SKM-1 (cell line): Measurements from ENCODE around the gene PRKCE.
A peak's percentile ranks its signal among the peaks of the same experiment; 100 is the strongest.

Source experiments
- DNase-seq: peaks from one replicate; lab custom pipeline; 2025; ENCODE audit not compliant: unreplicated experiment; lab: John Stamatoyannopoulos, UW

The PRKCE gene

DNA sequence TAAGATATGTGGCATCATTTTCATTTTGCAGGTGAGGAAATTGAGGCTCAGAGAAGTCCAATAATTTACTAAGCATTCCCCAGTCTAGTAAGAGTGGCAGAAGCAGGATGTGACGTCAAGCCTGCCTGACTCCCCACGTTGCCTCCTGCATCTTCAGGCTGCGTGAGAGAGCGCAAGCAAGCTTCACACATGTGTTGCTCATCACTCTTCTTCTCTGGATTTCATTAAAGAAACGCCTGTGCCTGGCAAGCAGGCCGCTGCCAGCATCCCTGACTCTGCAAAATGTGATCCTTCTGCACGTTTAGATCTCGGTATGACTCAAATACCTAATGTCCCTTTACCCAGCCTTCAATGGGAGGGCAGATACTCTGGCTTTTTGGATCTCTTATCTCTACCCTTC, 96.8 kb downstream of the PRKCE start:
- no peak for DNase-seq

DNA sequence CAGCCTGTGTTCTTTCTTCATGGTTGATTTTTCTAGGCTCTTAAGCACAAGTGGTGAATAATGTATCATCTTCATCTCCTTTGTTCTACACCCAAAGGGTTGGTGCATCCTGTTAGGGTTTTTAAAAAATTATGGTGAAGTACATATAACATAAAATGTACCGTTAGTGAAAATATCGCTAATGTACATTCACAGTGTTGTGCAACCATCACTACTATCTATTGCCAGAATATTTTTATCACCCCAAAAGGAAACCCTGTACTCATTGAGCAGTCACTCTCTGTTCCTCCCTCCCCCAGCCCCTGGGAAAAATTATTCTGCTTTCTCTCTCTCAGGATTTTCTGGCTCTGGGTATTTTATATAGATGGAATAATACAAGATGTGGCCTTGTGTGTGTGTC, 98.5 kb downstream of the PRKCE start:
- no peak for DNase-seq

GRCh38 chr2:45750484-45750883, 99.0 kb downstream of the PRKCE start:
- no peak for DNase-seq

DNA sequence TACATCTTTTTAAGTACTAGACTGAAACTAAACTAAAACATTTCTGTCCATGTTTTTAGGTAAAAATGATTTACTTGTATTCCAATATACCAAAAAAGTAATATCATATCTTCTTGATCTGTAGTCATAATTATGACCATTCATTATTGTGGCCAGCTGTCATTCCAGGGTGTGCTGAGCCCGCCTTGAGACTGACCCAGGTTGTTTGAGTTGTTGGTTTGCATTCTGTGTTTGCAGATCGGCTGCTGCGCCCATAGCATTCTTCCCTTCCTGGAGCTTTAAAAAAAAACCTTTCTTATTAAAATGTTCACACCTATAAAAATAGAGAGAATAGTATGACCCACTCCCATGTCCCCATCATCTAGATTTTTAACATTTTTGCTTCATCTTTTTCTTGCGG, 101.9 kb downstream of the PRKCE start:
- no peak for DNase-seq

DNA sequence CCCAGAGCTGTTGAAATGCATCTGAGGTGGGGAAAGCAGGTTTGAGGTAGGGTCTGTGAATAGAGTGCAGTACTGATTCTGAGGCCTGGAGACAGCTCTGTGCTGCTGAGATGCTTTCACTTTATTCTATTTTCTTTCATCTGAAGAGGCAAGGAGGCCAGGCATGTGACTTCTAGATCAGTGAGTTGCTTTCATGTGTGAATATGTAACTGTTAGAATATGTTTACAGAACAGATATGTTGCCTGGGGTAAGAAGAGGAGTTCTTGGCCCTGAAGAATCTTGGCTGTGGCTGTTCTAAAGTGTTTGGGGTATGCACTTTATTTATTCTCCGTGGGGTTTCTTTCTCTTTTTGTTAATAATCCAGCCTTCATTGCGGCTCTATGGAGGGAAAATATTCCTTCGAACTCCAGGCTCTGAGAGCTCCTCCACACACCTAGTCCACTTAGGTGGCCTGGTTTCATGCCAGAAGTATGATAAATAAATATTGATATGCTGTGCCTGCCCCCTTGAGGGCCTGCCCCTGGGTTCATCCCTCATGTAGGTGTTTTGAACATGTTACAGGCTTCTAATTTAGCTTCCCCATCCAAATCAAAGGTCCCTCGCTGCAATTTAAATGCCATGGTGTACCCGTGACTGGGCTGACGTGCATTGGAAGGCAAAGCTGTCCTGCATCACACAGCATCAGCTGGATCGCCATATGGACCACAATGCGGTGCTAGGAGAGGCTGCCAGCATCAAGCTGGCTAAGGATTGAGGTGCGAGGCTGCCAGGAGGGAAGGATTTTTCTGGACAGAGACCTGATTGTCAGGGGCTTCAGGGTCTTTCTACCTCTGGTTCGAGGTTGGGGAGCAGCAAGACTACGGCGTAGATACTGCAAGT, 102.9 kb downstream of the PRKCE start:
- no peak for DNase-seq

- DNase-seq = no peak
Observed at GRCh38 chr2:45755585-45756335, 104.3 kb downstream of the PRKCE start.

DNA sequence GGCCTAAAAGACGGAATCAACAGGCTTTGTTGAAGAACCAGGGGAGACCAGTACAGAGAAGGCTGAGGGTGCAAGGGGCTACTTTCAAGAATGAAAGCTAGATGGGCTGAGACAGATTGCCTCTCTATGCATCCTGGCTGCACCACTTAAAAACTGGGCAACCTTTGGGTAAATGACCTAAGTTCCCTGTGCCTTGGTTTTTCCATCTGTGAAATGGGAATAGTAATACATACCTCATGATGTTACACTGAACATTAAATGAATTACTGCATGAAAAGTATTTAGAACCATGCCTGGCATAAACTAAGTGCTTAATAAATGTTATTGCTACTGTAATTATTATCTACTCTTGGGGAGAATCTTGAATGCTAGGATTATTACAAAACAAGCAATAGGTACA, 106.5 kb downstream of the PRKCE start:
- DNase-seq = no peak

GRCh38 chr2:45759310-45759851, 107.9 kb downstream of the PRKCE start:
- DNase-seq = no peak

DNA sequence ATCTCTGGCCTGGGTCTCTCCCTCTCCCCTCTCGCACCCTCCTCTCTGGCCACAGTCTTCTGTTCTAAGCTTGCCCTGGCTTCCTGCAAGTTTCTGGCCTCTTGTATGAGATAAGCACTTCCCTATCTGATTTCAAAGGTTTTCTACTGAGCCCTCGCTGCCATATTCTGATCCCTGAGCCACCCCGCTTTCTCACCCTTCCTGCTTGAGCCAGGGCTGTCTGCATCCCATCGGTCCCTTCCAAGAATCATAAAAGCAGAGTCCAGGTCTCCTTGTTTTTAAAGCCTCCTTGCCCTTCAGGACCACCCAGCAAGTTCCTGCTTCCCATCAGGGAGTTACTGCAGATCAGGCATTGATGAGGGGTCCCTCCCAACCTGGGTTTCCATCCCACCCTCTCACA, 110.2 kb downstream of the PRKCE start:
- DNase-seq = no peak

DNA sequence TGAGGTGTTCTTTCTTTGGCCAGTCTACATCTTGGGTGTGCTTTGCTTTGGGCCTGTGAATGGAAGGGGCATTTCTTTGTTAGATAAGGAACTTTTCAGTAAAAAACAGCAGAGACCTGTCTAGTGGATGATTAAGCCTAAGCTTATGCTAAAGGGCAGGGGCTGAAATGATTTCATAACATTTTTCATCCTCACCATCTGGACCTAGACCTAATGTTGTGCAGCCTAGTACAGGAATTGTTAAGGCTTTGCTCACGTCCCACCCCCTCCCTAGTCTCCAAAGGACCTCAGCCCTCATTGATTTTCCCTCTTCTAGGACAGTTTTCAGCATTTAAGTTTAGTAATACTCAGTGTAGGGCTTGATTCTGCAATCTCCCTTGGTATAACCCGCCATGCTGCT, 111.8 kb downstream of the PRKCE start:
- DNase-seq = no peak

GRCh38 chr2:45763797-45764196, 112.3 kb downstream of the PRKCE start:
- no peak for DNase-seq

GRCh38 chr2:45765007-45765727, 113.7 kb downstream of the PRKCE start:
- peak; percentile 81 for DNase-seq

GRCh38 chr2:45765728-45766254, 114.3 kb downstream of the PRKCE start:
- DNase-seq = no peak

- DNase-seq = no peak
Observed at GRCh38 chr2:45768208-45768607, 116.7 kb downstream of the PRKCE start.

DNA sequence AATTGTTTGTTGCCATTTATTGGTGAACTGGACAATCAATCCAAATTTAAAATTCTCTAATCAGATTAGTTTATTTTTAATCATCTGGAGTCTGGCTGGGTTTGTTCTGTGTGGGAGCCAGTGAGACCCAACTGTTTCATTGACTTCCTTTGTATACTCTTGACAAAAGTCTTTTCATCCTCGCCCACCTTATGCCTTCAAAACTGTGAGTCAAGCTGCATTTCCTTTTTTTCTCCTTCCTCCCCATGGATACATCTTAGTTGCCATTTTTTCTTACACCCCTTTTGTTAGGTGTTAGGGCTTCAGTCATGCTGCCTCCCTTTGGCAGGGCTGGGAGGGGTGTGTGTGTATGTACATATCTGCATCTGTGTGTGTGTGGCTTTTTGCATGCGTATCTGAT, 117.6 kb downstream of the PRKCE start:
- DNase-seq = no peak

DNA sequence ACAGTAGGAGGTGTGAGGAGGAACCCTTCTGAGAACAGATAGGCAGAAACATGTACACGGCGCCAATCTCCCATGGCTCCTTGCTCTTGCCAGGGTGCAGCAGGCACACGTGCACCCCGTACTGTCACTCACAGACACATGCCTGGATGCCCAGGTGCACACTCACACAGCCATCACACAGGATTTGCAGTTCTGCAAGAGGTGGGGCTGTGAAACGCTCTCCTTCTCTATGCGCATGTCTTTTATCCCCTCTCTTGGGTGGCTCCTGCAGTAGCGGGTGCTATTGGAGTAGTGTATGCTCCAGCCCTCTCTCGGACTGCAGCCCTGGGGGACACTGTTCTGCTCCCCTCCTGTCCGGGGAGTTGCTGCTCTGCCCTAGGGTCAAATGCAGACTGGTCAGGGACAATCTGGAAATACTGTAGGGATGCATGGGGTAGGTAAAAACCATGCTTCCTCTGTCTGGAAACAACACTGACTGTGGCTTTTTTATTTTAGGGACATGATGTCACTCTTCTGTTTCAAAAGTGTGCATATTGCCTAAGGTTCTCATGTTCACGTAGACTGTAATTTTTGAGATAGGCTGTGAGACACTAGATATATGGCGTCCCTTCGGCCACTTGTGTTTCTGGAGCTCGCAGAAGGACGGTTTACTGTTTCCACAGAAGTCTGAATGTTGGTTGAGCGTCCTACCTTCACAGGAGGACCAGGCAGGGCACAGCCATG, 118.5 kb downstream of the PRKCE start:
- peak; percentile 42 for DNase-seq

DNA sequence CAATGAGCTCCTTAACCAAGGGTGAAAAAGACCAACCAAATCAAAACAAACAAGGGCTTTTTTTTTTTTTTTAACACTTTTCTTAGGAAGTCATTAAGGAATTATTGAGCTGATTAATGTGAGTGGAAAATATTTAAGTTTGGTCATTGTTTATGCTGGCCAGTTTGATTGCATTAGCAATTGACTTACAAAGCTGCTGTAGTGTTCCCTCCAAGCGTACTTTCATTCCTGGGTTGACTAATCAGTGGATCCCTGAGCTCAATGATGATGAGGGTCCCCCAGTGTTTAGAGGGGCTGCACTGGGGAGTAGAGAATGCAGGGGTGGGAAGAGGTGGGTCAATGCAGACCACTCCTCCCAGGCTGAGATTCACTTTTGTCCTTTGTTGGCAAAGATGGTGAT, 119.3 kb downstream of the PRKCE start:
- no peak for DNase-seq

- DNase-seq = peak; percentile 87
Observed at GRCh38 chr2:45771261-45771660, 119.8 kb downstream of the PRKCE start.

GRCh38 chr2:45772038-45772437, 120.6 kb downstream of the PRKCE start:
- DNase-seq = no peak

GRCh38 chr2:45773909-45774308, 122.4 kb downstream of the PRKCE start:
- DNase-seq = no peak
